Measurements from ENCODE around the gene CPLX3.

Gene CPLX3

DNA sequence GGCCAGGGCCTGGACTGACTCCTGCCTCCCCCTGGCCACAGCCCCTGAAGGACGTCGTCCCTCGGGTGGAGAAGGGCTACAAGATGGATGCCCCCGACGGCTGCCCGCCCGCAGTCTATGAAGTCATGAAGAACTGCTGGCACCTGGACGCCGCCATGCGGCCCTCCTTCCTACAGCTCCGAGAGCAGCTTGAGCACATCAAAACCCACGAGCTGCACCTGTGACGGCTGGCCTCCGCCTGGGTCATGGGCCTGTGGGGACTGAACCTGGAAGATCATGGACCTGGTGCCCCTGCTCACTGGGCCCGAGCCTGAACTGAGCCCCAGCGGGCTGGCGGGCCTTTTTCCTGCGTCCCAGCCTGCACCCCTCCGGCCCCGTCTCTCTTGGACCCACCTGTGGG, 24.1 kb upstream of the CPLX3 start:
- DNase-seq (ENCODE audit: low read depth): no peak

DNA sequence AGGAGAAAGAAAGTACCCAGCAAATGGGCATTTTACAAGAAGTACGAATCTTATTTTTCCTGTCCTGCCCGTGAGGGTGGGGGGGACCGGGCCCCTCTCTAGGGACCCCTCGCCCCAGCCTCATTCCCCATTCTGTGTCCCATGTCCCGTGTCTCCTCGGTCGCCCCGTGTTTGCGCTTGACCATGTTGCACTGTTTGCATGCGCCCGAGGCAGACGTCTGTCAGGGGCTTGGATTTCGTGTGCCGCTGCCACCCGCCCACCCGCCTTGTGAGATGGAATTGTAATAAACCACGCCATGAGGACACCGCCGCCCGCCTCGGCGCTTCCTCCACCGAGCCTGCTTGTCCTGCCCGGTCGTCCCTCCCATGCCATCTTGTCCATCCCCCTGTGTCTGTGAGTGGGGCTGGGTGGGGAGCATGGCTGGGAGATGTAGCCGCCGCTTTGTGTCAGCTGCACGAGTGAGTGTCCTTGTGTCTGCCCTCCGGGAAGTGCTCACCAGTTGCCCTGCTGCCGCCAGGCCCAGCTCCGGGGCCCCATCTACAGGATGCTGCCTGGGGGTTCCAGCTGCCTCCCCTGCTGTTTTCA, 23.5 kb upstream of the CPLX3 start:
- no peak for DNase-seq (ENCODE audit: low read depth)

DNA sequence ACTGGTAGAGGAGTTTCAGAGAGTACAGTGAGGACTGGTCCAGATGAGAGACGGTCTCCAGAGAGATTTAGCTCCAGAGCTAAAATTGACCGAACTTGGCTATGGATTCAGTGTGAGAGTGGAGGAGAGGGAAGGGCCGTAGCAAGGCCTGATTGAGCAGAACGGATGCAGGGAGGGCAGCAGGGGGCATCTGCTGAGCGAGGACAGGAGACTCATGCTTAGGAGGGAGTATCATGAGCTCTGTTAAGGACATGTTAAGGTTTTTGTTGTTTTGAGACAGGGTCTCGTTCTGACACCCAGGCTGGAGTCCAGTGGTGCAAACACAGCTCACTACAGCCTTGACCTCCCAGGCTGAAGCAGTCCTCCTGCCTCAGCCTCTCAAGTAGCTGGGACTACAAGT, 21.5 kb upstream of the CPLX3 start:
- DNase-seq (ENCODE audit: low read depth): no peak

DNA sequence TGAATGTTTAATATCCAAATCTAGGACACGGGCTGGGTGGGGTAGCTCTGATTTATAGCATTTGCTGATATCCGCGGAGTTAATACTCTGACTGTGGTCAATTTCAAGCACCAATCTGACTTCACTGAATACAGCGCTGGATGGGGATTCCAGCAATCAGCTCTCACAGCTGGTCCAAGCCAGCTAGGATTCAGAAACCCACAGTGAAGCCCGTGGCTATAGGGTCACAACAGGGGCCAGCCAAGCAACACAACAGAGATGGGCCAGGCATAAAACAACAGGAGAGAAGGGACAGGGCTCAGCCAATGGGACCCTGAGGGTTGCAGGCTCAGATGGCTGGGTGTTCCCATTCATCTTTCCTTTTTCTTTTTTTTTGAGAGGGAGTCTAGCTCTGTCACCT, 19.1 kb upstream of the CPLX3 start:
- no peak for DNase-seq (ENCODE audit: low read depth)

DNA sequence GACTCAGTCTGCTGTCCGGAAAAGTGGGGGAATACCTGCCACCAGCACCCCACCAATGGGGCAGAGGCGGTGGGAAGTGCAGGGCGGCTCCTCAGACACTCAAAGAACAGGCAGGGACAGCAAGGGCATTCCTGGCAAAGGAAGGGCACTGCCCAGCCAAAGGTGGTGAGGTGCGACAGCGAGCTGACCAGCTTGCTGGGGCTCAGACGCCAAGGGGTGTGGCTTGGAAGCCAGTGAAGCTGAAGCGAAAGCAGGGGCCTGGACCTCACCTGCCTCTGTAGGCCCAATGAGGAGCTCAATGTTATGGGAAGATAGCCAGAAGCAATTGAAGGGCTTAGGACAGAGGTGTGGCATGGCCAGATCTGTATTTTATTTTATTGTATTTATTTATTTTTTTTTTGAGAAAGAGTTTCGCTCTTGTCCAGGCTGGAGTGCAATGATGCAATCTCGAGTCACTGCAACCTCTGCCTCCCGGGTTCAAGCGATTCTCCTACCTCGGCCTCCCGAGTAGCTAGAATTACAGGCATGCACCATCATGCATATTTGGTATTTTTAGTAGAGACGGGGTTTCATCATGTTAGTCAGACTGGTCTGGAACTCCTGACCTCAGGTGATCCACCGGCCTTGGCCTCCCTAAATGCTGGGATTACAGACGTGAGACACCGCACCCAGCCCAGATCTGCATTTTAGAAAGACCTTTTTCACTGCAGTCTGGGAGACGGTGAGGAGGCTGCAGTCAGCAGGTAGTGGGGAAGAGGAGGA, 18.2 kb upstream of the CPLX3 start:
- DNase-seq (ENCODE audit: low read depth): no peak

DNA sequence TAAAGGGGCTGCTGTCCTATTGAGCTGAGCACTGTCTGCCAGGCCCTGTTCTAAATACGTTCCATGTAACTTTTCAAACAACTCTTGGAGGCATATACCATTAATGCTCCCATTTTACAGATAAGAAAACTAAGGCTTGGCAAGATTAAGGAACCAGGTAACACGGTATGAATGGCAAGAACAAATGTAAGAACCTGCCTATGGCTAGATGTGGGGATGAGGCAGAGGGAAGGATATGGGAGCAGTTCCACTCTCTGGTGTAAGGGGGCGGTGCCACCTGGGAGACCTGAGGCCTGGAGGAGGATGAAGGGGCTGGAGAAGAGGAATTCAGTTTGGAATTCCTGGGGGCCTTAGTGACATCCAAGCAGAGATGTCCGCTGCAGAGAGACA, 17.6 kb upstream of the CPLX3 start:
- DNase-seq (ENCODE audit: low read depth): no peak

DNA sequence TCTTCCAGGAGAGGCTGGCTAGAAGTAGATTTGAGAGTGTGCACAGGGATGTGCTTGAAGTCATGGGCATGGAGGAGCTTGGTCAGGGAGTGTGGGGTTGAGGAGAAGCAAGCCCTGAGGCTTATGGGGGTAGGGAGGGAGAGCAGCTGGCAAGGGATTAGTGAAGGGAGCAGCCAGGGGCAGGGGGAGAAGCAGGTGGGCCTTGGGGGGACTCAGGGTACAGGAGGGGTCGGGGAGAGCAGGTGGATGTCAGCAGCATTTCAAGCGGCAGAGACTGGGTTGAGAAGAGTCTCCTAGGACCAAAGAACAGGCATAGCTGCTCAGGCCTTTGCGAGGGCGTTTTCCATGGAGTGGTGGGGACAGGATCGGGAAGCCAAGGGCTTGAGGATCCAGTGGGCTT, 17.2 kb upstream of the CPLX3 start:
- DNase-seq (ENCODE audit: low read depth): no peak

DNA sequence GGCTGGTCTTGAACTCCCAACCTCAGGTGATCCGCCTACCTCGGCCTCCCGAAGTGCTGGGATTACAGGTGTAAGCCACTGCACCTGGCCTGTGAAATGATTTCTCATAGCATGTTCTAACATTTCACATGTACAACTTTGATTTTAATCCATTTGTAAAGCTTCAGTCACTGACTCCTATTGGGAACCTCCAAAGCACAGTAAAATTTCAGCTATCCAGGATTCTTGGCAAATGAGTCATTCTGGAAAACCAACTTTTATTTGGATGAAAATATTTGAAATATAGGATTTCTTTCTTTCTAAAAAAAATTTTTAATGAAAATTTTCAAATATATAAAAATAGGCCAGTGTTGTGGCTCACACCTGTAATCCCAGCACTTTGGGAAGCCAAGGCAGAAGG, 16.5 kb upstream of the CPLX3 start:
- no peak for DNase-seq (ENCODE audit: low read depth)

DNA sequence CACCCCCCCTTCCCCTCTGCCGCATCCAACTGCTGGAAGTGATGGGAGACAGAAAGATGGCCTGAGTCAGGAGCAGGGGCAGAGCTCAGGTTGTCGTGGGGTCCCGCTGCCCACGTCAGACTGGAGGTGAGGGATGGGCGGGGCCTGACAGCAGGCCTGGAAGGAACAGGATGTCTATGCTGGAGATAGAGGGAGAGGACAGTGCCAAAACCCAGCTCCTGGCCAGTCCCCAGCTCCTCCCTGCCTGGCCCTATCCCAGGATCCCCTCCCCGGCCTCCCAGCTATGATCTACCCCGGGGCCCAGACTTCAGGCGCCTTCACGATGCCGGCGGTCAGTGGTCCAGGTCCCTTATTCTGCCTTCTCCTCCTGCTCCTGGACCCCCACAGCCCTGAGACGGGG, 13.9 kb upstream of the CPLX3 start, which contains the start of gene LMAN1L:
Gene LMAN1L, plus strand, starts transcription at position 303 of the 400 bp plus-strand sequence. Its CDS starts 20 bp downstream, at position 323.
- no peak for DNase-seq (ENCODE audit: low read depth)

DNA sequence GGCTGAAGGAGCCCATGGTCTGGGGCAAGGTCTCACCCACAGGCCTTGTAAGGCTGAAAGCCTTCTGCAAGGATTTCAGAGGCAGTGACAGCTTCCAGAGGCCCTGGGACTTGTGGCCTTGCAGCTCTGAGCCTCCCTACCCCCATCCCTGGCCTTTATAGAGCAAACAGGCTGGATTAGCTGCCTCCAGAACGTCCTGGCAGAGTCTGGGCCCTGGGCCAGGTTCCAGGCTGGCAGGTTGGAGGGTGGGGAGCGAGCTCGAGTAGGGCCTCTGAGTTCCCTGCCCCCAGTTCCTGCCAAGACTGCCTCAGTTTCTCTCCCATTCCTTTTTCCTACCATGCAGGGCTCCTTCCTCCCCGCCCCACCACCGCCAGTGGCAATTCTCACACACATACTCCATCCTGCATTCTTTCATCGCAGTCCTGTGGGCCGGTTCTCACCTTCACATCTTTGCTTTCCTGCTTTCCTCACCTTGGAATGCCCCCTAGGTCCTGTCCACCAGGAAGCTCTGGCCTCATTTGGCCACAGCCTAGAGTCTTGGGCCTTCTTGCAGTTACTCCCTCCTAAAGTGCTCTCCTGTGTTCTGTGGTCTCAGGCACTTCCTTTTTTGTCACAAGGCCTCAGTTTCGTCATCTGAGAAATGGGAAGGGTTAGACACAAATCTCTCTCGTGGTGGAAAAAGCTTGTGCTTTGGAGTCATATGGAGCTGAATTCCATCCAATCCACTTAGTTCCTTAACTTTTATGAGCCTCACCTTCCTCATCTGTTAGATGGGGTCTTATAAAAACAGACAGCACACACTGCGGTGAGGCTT, 11.1 kb upstream of the CPLX3 start:
- DNase-seq (ENCODE audit: low read depth): no peak

DNA sequence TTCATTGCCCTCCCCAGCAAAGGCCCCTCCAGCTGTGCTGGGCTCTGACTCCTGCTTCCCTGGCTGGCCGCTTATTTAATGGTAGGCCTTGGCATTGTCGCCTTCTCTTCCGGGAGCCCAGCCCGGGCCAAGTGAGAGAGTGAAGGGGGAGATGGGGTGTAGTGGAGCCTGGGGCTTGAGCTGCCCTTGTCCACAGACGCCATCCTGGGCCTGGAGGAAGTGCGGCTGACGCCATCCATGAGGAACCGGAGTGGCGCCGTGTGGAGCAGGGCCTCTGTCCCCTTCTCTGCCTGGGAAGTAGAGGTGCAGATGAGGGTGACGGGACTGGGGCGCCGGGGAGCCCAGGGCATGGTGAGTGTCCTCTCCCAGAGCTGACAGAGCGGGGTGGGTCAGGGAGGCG, 10.5 kb upstream of the CPLX3 start:
- DNase-seq (ENCODE audit: low read depth): no peak

DNA sequence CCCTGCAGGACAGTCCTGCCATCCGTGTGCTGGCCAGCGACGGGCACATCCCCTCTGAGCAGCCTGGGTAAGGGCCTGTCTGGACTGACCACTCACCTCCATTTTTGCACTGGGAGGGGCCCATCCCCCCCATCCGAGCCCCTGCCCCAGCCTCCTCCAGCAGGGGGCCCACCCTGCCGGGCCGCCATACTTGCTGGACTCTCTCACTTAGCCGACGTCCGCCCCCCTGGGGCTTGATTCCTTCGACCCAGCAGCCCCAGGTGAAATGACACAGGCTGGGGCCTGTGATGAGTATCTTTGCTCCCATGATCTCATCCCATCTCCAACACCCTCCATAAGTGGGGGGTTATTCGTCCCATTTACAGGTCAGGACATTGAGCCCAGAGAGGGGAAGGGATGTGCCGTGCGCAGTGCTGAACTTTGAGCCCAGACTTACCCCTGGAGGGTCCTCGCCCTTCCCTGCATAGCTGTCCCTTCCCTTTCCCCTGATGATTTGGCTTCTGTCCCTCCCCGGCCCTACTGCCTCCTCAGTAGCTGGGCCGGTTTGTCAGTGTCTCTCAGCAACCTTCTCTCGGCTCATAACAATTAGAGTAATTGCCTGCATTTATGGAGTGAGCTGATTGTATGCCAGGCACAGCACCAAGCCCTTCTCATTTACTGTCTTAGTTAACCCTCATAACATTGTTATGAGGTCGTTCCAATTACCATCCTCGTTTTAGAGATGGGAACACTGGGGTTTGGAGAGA, 9.6 kb upstream of the CPLX3 start:
- no peak for DNase-seq (ENCODE audit: low read depth)

DNA sequence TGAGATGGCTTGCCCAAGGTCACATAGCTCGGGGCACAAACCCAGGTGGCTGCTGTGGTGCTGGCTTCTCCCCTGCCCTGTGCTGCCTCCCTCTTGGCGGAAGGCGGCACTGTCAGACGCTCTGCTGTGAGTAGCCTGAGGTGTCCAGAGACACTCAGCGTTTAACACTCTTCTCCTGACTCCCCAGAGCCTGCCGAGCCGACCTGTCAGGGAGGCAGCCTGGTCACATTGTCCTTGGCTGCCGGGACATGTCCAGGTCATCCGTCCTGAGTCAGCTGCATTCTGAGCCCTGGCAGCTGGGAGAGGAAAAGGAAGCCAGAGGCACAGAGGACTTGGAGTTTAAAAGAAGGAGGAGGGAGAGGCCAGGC, 9.1 kb upstream of the CPLX3 start:
- DNase-seq (ENCODE audit: low read depth): no peak

DNA sequence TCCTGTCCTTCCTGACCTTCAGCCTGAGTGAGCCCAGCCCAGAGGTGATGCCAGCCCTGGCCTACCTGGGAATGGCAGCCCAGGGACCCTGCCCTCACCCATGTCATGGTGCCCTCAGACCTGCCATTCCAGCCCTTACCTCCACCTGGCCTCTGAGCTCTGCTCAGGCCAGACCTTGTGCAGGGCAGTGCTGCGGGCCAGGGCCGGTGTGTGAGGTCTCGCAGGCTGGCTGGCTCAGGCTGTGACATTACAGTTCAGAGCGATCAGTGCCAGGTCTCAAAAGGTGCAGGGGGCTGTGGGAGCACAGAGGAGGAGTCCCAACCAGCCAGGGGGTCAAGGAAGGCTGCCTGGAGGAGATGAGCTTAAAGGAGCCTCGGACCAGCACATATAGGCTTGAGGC, 6.4 kb upstream of the CPLX3 start:
- DNase-seq (ENCODE audit: low read depth): no peak

DNA sequence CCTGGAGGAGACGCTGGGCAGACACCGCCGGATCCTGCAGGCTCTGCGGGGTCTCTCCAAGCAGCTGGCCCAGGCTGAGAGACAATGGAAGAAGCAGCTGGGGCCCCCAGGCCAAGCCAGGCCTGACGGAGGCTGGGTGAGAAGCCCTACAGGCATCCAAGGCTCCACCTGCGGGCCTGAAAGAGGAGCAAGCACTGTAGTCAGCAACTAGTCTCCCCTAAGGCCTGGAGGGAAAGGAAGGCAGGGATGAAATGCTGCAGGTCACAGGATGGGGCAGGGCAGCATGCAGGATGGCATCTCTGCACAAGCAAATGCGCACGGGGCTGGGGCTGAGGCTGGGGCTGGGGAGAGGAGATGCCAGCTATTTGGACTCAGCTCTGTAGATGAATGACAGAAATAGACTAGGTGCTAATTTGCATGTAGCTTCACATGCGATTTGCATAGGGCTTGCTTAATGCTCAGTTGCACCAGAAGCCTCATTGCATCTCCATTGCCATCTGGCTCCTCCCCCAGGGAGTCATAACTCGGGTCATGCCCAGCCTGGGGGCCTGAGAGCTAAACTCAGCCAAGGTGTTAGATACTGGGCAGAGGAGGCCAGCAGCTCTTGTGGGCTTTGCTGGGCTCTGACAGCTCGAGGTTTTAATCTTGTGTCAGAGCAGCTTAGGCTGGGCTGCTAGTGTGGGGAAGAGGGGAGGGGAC, 5.2 kb upstream of the CPLX3 start:
- DNase-seq (ENCODE audit: low read depth): no peak

DNA sequence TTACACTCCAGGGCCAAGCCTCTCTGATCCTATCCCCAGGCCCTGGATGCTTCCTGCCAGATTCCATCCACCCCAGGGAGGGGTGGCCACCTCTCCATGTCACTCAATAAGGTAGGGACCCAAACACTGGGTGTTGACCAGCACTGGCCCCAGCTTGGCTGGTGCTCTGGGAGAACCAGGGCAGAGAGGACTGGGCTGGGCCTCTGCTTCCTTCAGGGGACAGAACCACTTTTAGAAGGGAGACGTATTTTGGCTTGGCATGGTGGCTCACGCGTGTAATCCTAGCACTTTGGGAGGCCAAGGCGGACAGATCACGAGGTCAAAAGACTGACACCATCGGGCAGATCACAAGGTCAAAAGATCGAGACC, 4.7 kb upstream of the CPLX3 start:
- DNase-seq (ENCODE audit: low read depth): no peak

DNA sequence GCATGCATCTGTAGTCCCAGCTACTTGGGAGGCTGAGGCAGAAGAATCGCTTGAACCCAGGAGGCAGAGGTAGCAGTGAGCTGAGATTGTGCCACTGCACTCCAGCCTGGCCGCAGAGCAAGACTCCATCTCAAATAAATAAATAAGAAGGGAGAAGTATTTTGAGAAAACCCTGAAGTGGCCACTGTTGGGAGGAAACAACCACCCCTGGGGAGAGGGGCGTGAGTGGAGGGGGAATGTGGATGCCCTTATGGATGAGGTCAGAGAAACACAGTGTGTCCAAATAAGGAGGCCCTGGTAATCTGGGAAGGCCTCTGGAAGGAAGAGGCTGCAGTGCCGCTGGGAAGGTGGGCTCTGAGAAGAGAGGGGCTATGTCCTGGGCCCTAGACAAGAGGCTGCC, 4.2 kb upstream of the CPLX3 start:
- no peak for DNase-seq (ENCODE audit: low read depth)

DNA sequence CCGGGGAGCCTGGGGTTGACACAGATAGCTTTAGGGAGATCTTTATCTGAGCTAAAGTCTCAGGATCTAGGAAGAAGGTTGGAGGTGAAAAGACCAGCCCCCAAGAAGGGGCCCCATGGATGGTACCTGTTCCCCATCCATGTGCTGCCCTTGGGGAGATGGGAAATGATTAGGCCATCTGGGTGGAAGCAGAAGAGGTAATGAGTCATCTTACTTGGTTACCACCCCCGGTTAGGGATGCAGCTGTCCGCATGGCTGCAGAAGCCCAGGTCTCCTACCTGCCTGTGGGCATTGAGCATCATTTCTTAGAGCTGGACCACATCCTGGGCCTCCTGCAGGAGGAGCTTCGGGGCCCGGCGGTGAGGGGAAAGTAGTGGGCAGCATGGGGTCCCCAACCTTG, 3.1 kb upstream of the CPLX3 start:
- no peak for DNase-seq (ENCODE audit: low read depth)

DNA sequence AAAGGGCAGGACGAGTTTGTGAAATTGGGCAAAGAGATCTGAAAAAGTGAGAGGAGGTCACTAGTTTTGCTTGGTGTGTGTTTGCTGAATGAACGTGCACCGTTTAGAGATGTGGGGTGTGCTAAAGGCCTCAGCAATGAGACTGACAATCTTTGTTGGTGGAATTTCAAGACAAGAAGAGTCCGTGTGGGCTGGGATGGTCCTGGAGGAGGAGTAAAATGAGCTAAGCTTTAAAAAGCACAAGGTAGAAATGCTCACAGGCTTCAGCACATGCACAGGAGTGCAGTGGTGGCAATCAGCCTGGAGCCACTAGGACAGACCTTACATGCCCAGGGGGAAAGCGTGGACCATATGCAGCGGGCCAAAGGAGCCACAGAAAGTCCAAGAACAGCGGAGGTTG, 1.5 kb upstream of the CPLX3 start:
- no peak for DNase-seq (ENCODE audit: low read depth)

DNA sequence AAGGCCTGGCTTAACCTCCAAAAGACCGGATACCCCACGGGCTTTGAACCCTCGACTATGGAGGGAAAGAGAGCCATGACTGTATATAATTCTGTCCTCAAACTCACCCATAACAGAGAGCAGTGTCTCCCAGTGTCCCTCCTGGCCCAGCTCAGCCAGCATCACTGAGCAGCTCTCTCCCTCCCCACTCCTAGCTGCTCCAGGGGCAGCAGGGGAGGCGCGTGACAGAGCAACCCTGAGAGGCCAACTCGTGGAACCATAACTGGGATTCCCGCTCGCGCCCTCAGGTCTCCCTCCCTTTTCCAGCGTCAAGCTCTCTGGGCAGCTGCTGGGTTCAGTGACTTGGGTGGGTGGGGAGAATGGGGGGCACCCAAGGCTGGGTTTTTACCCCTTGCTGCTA, 561 bp upstream of the CPLX3 start:
- DNase-seq (ENCODE audit: low read depth): no peak

DNA sequence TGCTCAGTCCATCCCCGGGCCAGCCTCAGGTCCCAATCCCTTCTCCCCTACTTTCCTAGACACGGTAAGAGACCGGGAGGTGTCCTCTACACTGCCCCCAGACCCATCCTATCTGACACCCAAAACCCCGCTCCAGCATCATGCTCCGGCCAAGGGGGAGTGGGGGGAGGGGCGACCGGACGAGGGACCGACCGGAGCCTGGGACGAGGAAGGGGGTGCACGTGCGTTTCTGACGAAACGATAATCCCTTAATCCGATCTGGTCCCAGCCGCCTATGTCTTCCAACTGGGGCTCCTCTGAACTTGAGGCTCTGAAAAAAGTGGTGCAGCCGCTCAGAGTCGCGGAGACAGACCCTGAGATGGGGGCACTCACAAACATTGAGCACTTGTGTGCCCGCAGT, 494 bp downstream of the CPLX3 start:
- no peak for DNase-seq (ENCODE audit: low read depth)

DNA sequence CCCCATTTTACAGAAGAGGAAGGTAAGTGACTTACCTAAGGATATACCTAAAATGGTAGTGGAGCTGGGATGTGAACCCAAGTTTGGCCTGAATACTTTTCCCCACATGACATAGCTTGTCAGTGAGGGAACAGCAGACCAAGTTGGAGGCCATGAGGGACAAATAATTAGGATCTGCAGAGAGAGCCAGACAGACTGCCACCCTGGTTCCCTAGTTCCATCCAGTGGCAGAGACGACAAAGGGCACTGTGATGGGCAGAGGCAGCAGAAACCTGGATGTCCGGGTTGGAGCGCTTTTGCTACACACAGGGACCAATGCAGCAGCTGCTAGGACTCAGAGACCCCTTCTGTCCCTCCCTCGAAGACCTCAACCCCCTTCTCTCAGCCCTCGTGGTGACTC, 1.2 kb downstream of the CPLX3 start:
- DNase-seq (ENCODE audit: low read depth): no peak
